Astrocyte (in vitro differentiated cells and primary cell): ENCODE measurements around the gene PAQR4. TPM values are rescaled to one million over a fixed set of nuclear protein-coding genes. Genes with fewer than 3 reads are reported as not detected.
A peak's percentile ranks its signal among the peaks of the same experiment; 100 is the strongest.

ENCODE experiments used
- DNase-seq: peaks from one replicate; pipeline ENCODE4 v3.0.0-alpha.2; 2010; ENCODE audit warnings: low read depth
- FAIRE-seq: peaks from 2 replicates; lab custom pipeline; 2011; peaks lifted over from hg19 to GRCh38; lab: Jason Lieb, UNC
- H2AFZ ChIP-seq: 2 replicates; pipeline ENCODE4 v1.6.0; 2012; ENCODE audit warnings: low read depth, low read length, inconsistent platforms
- H3K27ac ChIP-seq: 2 replicates; pipeline ENCODE4 v1.5.1; 2011; ENCODE audit warnings: low read depth, low read length, inconsistent platforms
- H3K27me3 ChIP-seq: 2 replicates; pipeline ENCODE4 v1.6.0; 2011; ENCODE audit warnings: low read length, inconsistent platforms; ENCODE audit not compliant: insufficient read depth
- H3K36me3 ChIP-seq: 2 replicates; pipeline ENCODE4 v1.5.1; 2011; ENCODE audit warnings: low read length, inconsistent platforms; ENCODE audit not compliant: insufficient read depth
- H3K4me1 ChIP-seq: 2 replicates; pipeline ENCODE4 v1.5.1; 2011; ENCODE audit warnings: low read length, inconsistent platforms; ENCODE audit not compliant: insufficient read depth
- H3K4me2 ChIP-seq: 2 replicates; pipeline ENCODE4 v1.6.0; 2012; ENCODE audit warnings: low read length, inconsistent platforms
- H3K4me3 ChIP-seq: 2 replicates; pipeline ENCODE4 v1.5.1; 2011; ENCODE audit warnings: low read depth, mild to moderate bottlenecking, low read length, inconsistent platforms; ENCODE audit not compliant: insufficient read depth
- H3K79me2 ChIP-seq: 2 replicates; pipeline ENCODE4 v1.6.0; 2012; ENCODE audit warnings: mild to moderate bottlenecking, low read length, inconsistent platforms; ENCODE audit not compliant: insufficient read depth
- H3K9ac ChIP-seq: 2 replicates; pipeline ENCODE4 v1.6.0; 2012; ENCODE audit warnings: mild to moderate bottlenecking, low read length, inconsistent platforms
- H3K9me3 ChIP-seq: 2 replicates; pipeline ENCODE4 v1.5.1; 2012; ENCODE audit warnings: low read depth, mild to moderate bottlenecking, low read length, inconsistent platforms; ENCODE audit not compliant: insufficient read depth
- H4K20me1 ChIP-seq: 2 replicates; pipeline ENCODE4 v1.6.0; 2012; ENCODE audit warnings: low read length, inconsistent platforms; ENCODE audit not compliant: insufficient read depth
- H3K27ac Mint-ChIP-seq: one replicate; pipeline ENCODE4 v1.8.0; 2021; ENCODE audit warnings: mild to moderate bottlenecking, mixed read lengths; ENCODE audit not compliant: unreplicated experiment
- H3K27me3 Mint-ChIP-seq: one replicate; pipeline ENCODE4 v1.8.0; 2021; ENCODE audit warnings: low read depth, mixed read lengths; ENCODE audit not compliant: unreplicated experiment
- H3K36me3 Mint-ChIP-seq: one replicate; pipeline ENCODE4 v1.8.0; 2021; ENCODE audit warnings: low read depth, mixed read lengths; ENCODE audit not compliant: unreplicated experiment
- H3K4me1 Mint-ChIP-seq: one replicate; pipeline ENCODE4 v1.8.0; 2021; ENCODE audit warnings: low read depth, mixed read lengths; ENCODE audit not compliant: unreplicated experiment
- H3K4me3 Mint-ChIP-seq: one replicate; pipeline ENCODE4 v1.8.0; 2021; ENCODE audit warnings: mild to moderate bottlenecking, moderate library complexity, mixed read lengths; ENCODE audit not compliant: unreplicated experiment
- H3K9me3 Mint-ChIP-seq: one replicate; pipeline ENCODE4 v1.8.0; 2021; ENCODE audit warnings: mild to moderate bottlenecking, mixed read lengths; ENCODE audit not compliant: unreplicated experiment
- EZH2 ChIP-seq: IDR thresholded peaks from 2 replicates; pipeline ENCODE4 v1.6.1; 2012; ENCODE audit warnings: mild to moderate bottlenecking, low read length, inconsistent platforms; ENCODE audit not compliant: insufficient read depth
- total RNA-seq: library from RNA; stranded (reverse); gene quantifications from 2 replicates; pipeline ENCODE4 v1.2.1, GENCODE V29; 2021
- TF ChIP-seq, protein P1 (sequence below): IDR thresholded peaks from 2 replicates; pipeline ENCODE4 v1.5.1; 2011; ENCODE audit warnings: low read depth, mild to moderate bottlenecking, inconsistent platforms, low read length, moderate library complexity; ENCODE audit not compliant: insufficient read depth

Gene PAQR4
- total RNA-seq, 1 donor from 2014 or later: 4.8 TPM

DNA sequence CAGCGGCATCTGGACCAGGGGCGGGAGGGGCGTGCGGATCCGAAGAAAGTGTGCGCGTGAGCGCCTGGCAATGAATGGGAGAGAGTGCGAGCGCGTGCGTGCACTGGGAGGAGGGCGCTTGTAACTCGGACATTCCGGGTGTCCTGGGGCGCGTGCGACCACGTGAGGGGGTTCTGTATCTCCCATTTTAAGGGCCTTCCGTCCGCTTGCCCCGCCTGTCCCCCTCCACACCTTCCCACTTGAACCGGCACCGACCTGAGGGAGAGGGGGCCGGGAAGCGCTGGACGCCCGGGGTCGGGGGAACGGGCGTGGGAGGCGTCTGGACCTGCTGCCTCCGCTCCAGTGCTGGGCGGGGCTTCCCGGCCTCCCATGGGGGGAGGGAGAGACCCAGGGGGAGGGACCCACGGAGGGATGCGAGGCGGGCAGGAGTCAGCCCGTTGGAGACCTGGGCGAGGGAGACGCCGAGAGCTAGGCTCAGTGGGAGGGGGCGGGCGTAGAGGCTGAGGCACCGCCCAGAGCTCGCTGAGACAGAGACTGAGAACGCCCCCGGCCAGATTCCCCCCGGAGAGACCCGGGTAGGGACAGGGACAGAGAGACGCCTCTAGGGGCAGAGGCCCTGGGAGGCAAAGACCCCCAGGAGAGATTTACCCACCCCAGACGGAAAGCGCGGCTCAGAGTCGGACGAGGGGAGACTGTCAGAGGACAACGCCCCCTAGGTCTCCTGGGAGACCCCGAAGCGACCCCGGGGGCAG, 5.2 kb upstream of the PAQR4 start, which contains the start of gene KREMEN2:
Gene KREMEN2, plus strand, starts transcription at position 553 of the 752 bp plus-strand sequence. CDS start 246 bp downstream, outside the sequence.
- H3K4me3 ChIP-seq: peak within 1 kb of the TSS; percentile 39
- H3K27ac ChIP-seq: no peak within 1 kb of the TSS
- peak within 1 kb of the TSS; percentile 52 for H2AFZ ChIP-seq
- H3K9ac ChIP-seq: no peak within 1 kb of the TSS
- peak within 1 kb of the TSS; percentile 81 for H3K4me2 ChIP-seq
- Mint-ChIP-seq H3K9me3 (no peaks in the 10 kb centered on the region), H3K36me3 (peaks cover 6% of the 10 kb centered on the region), H3K4me1 (no peaks in the 10 kb centered on the region), H3K4me3 (peak within 1 kb of the TSS; percentile 84), H3K27me3 (peaks cover 16% of the 10 kb centered on the region), H3K27ac (peak within 1 kb of the TSS; percentile 47)
- DNase-seq (no peak), FAIRE-seq (no peak)
- no peaks in the 10 kb centered on the region for H3K79me2 ChIP-seq
- H4K20me1 ChIP-seq: peaks cover 7% of the 10 kb centered on the region
- TF ChIP-seq, protein P1, sequence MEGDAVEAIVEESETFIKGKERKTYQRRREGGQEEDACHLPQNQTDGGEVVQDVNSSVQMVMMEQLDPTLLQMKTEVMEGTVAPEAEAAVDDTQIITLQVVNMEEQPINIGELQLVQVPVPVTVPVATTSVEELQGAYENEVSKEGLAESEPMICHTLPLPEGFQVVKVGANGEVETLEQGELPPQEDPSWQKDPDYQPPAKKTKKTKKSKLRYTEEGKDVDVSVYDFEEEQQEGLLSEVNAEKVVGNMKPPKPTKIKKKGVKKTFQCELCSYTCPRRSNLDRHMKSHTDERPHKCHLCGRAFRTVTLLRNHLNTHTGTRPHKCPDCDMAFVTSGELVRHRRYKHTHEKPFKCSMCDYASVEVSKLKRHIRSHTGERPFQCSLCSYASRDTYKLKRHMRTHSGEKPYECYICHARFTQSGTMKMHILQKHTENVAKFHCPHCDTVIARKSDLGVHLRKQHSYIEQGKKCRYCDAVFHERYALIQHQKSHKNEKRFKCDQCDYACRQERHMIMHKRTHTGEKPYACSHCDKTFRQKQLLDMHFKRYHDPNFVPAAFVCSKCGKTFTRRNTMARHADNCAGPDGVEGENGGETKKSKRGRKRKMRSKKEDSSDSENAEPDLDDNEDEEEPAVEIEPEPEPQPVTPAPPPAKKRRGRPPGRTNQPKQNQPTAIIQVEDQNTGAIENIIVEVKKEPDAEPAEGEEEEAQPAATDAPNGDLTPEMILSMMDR: no peak
- peak; percentile 82 for TF ChIP-seq EZH2
- H3K27me3 ChIP-seq: peaks cover 52% of the 10 kb centered on the region
- no peaks in the 10 kb centered on the region for H3K36me3 ChIP-seq
- H3K4me1 ChIP-seq: peaks cover 17% of the 10 kb centered on the region
- H3K9me3 ChIP-seq: no peaks in the 10 kb centered on the region

GRCh38 chr16:2964475-2965336, 4.4 kb upstream of the PAQR4 start:
- no peak overlapping the region for H3K27ac Mint-ChIP-seq
- H3K36me3 Mint-ChIP-seq: peaks cover 6% of the 10 kb centered on the region
- Histone ChIP-seq H3K9me3 (no peaks in the 10 kb centered on the region), H3K36me3 (no peaks in the 10 kb centered on the region), H3K4me3 (no peak overlapping the region), H2AFZ (no peak overlapping the region), H3K27ac (no peak overlapping the region), H3K27me3 (peaks cover 48% of the 10 kb centered on the region), H3K4me1 (peaks cover 17% of the 10 kb centered on the region), H3K4me2 (peak overlapping the region; percentile 81), H3K79me2 (no peaks in the 10 kb centered on the region), H4K20me1 (peaks cover 7% of the 10 kb centered on the region), H3K9ac (no peak overlapping the region)
- H3K9me3 Mint-ChIP-seq: no peaks in the 10 kb centered on the region
- peak; percentile 78 for TF ChIP-seq EZH2
- TF ChIP-seq, protein P1: no peak
- no peak for FAIRE-seq
- H3K4me1 Mint-ChIP-seq: no peaks in the 10 kb centered on the region
- H3K27me3 Mint-ChIP-seq: peaks cover 16% of the 10 kb centered on the region
- DNase-seq: no peak
- peak overlapping the region; percentile 84 for H3K4me3 Mint-ChIP-seq
